ENCODE measurements around the gene AMY1C. TPM values are rescaled to one million over a fixed set of nuclear protein-coding genes. Genes with fewer than 3 reads are reported as not detected.

Gene AMY1C
- polyA plus RNA-seq, 1 donor from 2014 or later, result not detected

Other genes with a start within 250 kb of the AMY1C start
- 18.3 TPM for gene RNPC3, start 224.2 kb upstream of the AMY1C start, polyA plus RNA-seq
- 2.7 TPM for gene AMY2B, start 178.3 kb upstream of the AMY1C start, polyA plus RNA-seq
- gene AMY2A, start 132.5 kb upstream of the AMY1C start, polyA plus RNA-seq, result not detected
- not detected for gene AMY1A, start 94.1 kb upstream of the AMY1C start, polyA plus RNA-seq
- gene AMY1B, start 53.7 kb upstream of the AMY1C start, polyA plus RNA-seq, result not detected

Measured in IgD-negative memory B cell (primary cell).